Neural crest cell (in vitro differentiated cells): ENCODE results near the gene LIME1. TPM values are rescaled to one million over a fixed set of nuclear protein-coding genes. Genes with fewer than 3 reads are reported as not detected.

Experiments
- DNase-seq: peaks from one replicate; pipeline ENCODE4 v3.0.0; 2021; ENCODE audit warnings: low read depth, mixed read lengths, low spot score
- H3K27ac Mint-ChIP-seq: one replicate; pipeline ENCODE4 v1.8.0; 2021; ENCODE audit warnings: mild to moderate bottlenecking, mixed read lengths; ENCODE audit not compliant: unreplicated experiment
- H3K27me3 Mint-ChIP-seq: 2 replicates; pipeline ENCODE4 v1.8.0; 2021; ENCODE audit warnings: low read depth, mild to moderate bottlenecking, mixed read lengths
- H3K36me3 Mint-ChIP-seq: 2 replicates; pipeline ENCODE4 v1.8.0; 2021; ENCODE audit warnings: low read depth, mild to moderate bottlenecking, mixed read lengths
- H3K4me1 Mint-ChIP-seq: 2 replicates; pipeline ENCODE4 v1.8.0; 2021; ENCODE audit warnings: mixed read lengths
- H3K4me3 Mint-ChIP-seq: one replicate; pipeline ENCODE4 v1.8.0; 2021; ENCODE audit warnings: mild to moderate bottlenecking, mixed read lengths
- H3K9me3 Mint-ChIP-seq: 2 replicates; pipeline ENCODE4 v1.8.0; 2021; ENCODE audit warnings: mixed read lengths
- total RNA-seq: library from RNA; stranded (reverse); gene quantifications from 2 replicates; pipeline ENCODE4 v1.2.1, GENCODE V29; 2021
- TF ChIP-seq, protein P1 (sequence below): fragments of 200-600 bp; sonication (generic); conservative IDR thresholded peaks from 2 replicates; pipeline ENCODE4 v1.5.0; 2021; ENCODE audit warnings: antibody characterized with exemption, mild to moderate bottlenecking

The LIME1 gene
- total RNA-seq, 1 donor from 2014 or later: 17.6 TPM

GRCh38 chr20:63783970-63784369, 47.5 kb downstream of the LIME1 start:
- H3K36me3 Mint-ChIP-seq: no peaks in the 10 kb centered on the region
- H3K4me3 Mint-ChIP-seq: no peak overlapping the region
- H3K27ac Mint-ChIP-seq: no peak overlapping the region

GRCh38 chr20:63785691-63786131, 49.2 kb downstream of the LIME1 start:
- Mint-ChIP-seq H3K36me3 (no peaks in the 10 kb centered on the region), H3K27ac (no peak overlapping the region), H3K4me3 (no peak overlapping the region), H3K9me3 (no peaks in the 10 kb centered on the region), H3K4me1 (peaks cover 10% of the 10 kb centered on the region), H3K27me3 (no peaks in the 10 kb centered on the region)
- TF ChIP-seq, protein P1, sequence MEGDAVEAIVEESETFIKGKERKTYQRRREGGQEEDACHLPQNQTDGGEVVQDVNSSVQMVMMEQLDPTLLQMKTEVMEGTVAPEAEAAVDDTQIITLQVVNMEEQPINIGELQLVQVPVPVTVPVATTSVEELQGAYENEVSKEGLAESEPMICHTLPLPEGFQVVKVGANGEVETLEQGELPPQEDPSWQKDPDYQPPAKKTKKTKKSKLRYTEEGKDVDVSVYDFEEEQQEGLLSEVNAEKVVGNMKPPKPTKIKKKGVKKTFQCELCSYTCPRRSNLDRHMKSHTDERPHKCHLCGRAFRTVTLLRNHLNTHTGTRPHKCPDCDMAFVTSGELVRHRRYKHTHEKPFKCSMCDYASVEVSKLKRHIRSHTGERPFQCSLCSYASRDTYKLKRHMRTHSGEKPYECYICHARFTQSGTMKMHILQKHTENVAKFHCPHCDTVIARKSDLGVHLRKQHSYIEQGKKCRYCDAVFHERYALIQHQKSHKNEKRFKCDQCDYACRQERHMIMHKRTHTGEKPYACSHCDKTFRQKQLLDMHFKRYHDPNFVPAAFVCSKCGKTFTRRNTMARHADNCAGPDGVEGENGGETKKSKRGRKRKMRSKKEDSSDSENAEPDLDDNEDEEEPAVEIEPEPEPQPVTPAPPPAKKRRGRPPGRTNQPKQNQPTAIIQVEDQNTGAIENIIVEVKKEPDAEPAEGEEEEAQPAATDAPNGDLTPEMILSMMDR: no peak
- no peak for DNase-seq

More at GRCh38 chr20:63783970-63784369, 47.5 kb downstream of the LIME1 start:
- no peaks in the 10 kb centered on the region for H3K27me3 Mint-ChIP-seq
- no peak for DNase-seq
- H3K4me1 Mint-ChIP-seq: peaks cover 10% of the 10 kb centered on the region
- TF ChIP-seq, protein P1: no peak
- H3K9me3 Mint-ChIP-seq: no peaks in the 10 kb centered on the region

DNA sequence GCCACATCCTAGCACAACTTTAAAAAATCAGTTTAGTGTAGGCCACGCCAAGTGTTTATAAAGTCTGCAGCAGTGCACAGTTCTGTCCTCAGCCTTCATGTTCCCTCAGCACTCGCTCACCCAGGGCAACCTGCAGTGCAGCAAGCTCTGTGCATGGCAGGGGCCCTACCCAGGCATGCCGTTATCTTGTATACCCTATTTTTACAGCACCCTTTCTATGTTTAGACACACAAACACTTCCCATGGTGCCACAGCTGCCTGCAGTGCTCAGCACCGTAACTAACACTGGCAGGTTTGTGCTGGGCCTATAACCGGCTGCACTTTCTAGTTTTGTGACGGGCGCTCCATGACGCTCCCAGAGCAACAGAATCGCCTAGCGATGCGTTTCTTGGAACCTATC, 50.8 kb downstream of the LIME1 start:
- Mint-ChIP-seq H3K27ac (no peak overlapping the region), H3K9me3 (no peaks in the 10 kb centered on the region), H3K4me1 (peaks cover 18% of the 10 kb centered on the region), H3K36me3 (no peaks in the 10 kb centered on the region), H3K4me3 (no peak overlapping the region), H3K27me3 (no peaks in the 10 kb centered on the region)
- DNase-seq: no peak
- TF ChIP-seq, protein P1: no peak

GRCh38 chr20:63787749-63788148, 51.3 kb downstream of the LIME1 start:
- no peaks in the 10 kb centered on the region for H3K36me3 Mint-ChIP-seq
- H3K4me1 Mint-ChIP-seq: peaks cover 18% of the 10 kb centered on the region
- H3K27ac Mint-ChIP-seq: peak overlapping the region; percentile 85
- no peaks in the 10 kb centered on the region for H3K27me3 Mint-ChIP-seq
- DNase-seq: no peak
- no peaks in the 10 kb centered on the region for H3K9me3 Mint-ChIP-seq
- TF ChIP-seq, protein P1: no peak
- no peak overlapping the region for H3K4me3 Mint-ChIP-seq

Other genes starting within 250 kb of the LIME1 start
- gene EEF1A2, start 237.6 kb upstream of the LIME1 start, total RNA-seq: 4.5 and 4.6 TPM in 2 replicates
- 193 and 201 TPM in 2 replicates for gene PPDPF, start 215.9 kb upstream of the LIME1 start, total RNA-seq
- not detected in 2 replicates for gene PTK6, start 199.3 kb upstream of the LIME1 start, total RNA-seq
- gene SRMS, start 188.9 kb upstream of the LIME1 start, total RNA-seq: not detected in 2 replicates
- 1.5 and 1.9 TPM in 2 replicates for gene FNDC11, start 182.5 kb upstream of the LIME1 start, total RNA-seq
- gene HELZ2, start 162.4 kb upstream of the LIME1 start, total RNA-seq: 22.3 and 26.5 TPM in 2 replicates
- 14.6 and 15.2 TPM in 2 replicates for gene GMEB2, start 109.6 kb upstream of the LIME1 start, total RNA-seq
- gene STMN3, start 83.2 kb upstream of the LIME1 start, total RNA-seq: 96.4 and 101 TPM in 2 replicates
- gene RTEL1, start 78.4 kb upstream of the LIME1 start, total RNA-seq: 46.7 and 48.4 TPM in 2 replicates
- gene TNFRSF6B, start 40.0 kb upstream of the LIME1 start, total RNA-seq: not detected in 2 replicates
- gene ARFRP1, start 28.7 kb upstream of the LIME1 start, total RNA-seq: 41.0 and 42.1 TPM in 2 replicates
- 31.3 and 32.1 TPM in 2 replicates for gene ZGPAT, start 28.6 kb upstream of the LIME1 start, total RNA-seq
- gene SLC2A4RG, start 3.1 kb downstream of the LIME1 start, total RNA-seq: 73.3 and 79.1 TPM in 2 replicates
- 23.7 and 23.8 TPM in 2 replicates for gene ZBTB46, start 94.6 kb downstream of the LIME1 start, total RNA-seq
- gene ABHD16B, start 124.8 kb downstream of the LIME1 start, total RNA-seq: not detected in 2 replicates
- 57.4 and 58.2 TPM in 2 replicates for gene TPD52L2, start 128.6 kb downstream of the LIME1 start, total RNA-seq
- gene DNAJC5, start 158.5 kb downstream of the LIME1 start, total RNA-seq: 46.9 and 47.3 TPM in 2 replicates
- 39.3 and 39.9 TPM in 2 replicates for gene UCKL1, start 219.8 kb downstream of the LIME1 start, total RNA-seq
- gene ZNF512B, start 233.3 kb downstream of the LIME1 start, total RNA-seq: 33.0 and 34.0 TPM in 2 replicates
- 6.4 and 8.0 TPM in 2 replicates for gene SAMD10, start 243.0 kb downstream of the LIME1 start, total RNA-seq
- 77.4 and 81.5 TPM in 2 replicates for gene PRPF6, start 244.5 kb downstream of the LIME1 start, total RNA-seq